RWPE2 (cell line): ENCODE measurements around the gene HOTAIR.

Experiments
- ATAC-seq: fragments of 200-7000 bp; cut with Tn5 transposase; 3 replicates; pipeline ENCODE4 v1.9.1; 2021; ENCODE audit warnings: low read depth
- DNase-seq: peaks from one replicate; pipeline ENCODE4 v3.0.0-alpha.2; 2020; ENCODE audit warnings: low spot score
- H3K27ac ChIP-seq: fragments of 450-650 bp; 2 replicates; pipeline ENCODE4 v1.5.1; 2017; ENCODE audit warnings: mild to moderate bottlenecking; ENCODE audit not compliant: poor library complexity, severe bottlenecking
- H3K27me3 ChIP-seq: fragments of 250-450 bp; sonication (Bioruptor Pico); 2 replicates; pipeline ENCODE4 v1.5.1; 2021; ENCODE audit warnings: mild to moderate bottlenecking, moderate library complexity; ENCODE audit not compliant: insufficient read depth, poor library complexity, severe bottlenecking
- H3K36me3 ChIP-seq: fragments of 250-450 bp; sonication (Bioruptor Pico); 2 replicates; pipeline ENCODE4 v1.5.1; 2020; ENCODE audit warnings: low read depth, mild to moderate bottlenecking, moderate library complexity
- H3K4me1 ChIP-seq: fragments of 250-450 bp; sonication (Bioruptor Pico); 2 replicates; pipeline ENCODE4 v1.5.1; 2021; ENCODE audit warnings: mild to moderate bottlenecking, moderate library complexity; ENCODE audit not compliant: insufficient read depth, poor library complexity, severe bottlenecking
- H3K4me3 ChIP-seq: fragments of 250-450 bp; sonication (Bioruptor Pico); 2 replicates; pipeline ENCODE4 v1.5.1; 2021; ENCODE audit warnings: mild to moderate bottlenecking, moderate library complexity; ENCODE audit not compliant: severe bottlenecking
- H3K9me3 ChIP-seq: fragments of 250-450 bp; sonication (Bioruptor Pico); 2 replicates; pipeline ENCODE4 v1.5.1; 2021; ENCODE audit warnings: mild to moderate bottlenecking, moderate library complexity; ENCODE audit not compliant: severe bottlenecking
- CTCF ChIP-seq: fragments of 450-650 bp; IDR thresholded peaks from one replicate; pipeline ENCODE4 v1.5.1; 2017; ENCODE audit warnings: mild to moderate bottlenecking, moderate library complexity; ENCODE audit not compliant: poor library complexity, severe bottlenecking

HOTAIR gene

DNA sequence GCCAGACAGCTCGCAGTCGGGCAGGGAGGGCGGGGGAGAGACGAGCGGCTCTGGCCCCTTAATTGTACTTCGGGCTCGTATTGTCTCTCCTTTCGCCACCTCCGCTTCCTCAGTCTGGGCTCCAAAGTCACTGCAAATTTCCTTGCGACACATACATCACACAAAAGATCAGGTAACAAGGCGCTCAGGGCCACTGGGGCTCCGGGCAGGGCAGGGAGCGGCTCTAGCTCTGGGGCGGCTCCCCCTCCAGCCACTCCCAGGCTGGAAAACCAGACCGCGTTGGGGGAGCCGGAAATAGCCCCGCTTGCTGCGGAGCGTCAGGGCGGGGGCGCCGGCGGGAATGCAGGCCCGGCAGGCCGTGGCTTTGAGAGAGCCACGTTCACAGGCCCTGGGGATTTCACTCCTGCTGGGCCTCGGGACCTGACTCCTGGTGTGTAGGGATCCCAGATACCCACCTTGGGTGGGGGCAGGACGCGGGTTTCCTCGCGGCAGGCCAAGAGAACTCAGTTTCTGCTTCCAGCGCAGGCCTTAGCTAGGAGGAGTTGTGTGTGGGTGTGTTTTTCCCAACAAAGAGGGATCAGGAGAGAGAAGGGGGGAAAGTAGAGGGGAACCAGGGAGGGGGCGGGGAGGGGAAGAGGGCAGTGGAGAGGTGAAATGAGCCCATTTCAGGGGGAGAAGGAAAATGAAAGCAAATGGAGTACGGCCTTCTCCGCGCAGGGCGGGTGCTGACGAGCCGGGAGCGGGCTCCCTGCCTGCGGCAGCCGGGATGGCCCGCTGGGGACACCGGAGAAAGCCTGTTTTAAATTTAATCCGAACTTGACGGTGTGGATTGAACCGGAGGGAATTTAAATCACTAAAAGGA, 20.9 kb upstream of the HOTAIR start:
- H3K9me3 ChIP-seq = no peaks in the 10 kb centered on the region
- ATAC-seq = peak; percentile 70
- TF ChIP-seq CTCF = no peak
- peaks cover 98% of the 10 kb centered on the region for H3K27me3 ChIP-seq
- no peaks in the 10 kb centered on the region for H3K4me1 ChIP-seq
- peak overlapping the region; percentile 34 for H3K27ac ChIP-seq
- H3K4me3 ChIP-seq = peak overlapping the region; percentile 29
- DNase-seq = no peak
- no peaks in the 10 kb centered on the region for H3K36me3 ChIP-seq

DNA sequence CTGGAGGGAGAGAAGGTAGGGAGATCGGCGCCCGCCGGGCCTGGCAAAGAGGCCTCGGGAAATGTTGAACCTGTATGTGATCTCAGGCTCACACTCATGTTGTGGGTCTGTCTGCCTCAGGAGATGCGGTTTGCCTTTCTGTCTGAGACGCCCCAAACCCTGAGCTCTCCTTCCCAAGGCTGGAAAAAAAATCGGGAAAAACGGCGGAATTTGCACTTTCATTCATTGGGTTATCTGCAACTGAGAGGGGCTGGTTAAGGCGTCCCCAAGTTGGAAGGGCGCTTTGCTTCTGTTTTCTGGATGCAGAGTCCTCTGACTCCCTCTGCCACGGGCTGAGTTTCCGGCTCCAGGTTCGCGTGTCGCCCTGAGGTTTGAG, 20.2 kb upstream of the HOTAIR start:
- peak overlapping the region; percentile 34 for H3K27ac ChIP-seq
- TF ChIP-seq CTCF = no peak
- peaks cover 98% of the 10 kb centered on the region for H3K27me3 ChIP-seq
- DNase-seq = no peak
- ATAC-seq = no peak
- H3K4me1 ChIP-seq = no peaks in the 10 kb centered on the region
- H3K4me3 ChIP-seq = peak overlapping the region; percentile 29
- no peaks in the 10 kb centered on the region for H3K36me3 ChIP-seq
- H3K9me3 ChIP-seq = no peaks in the 10 kb centered on the region

DNA sequence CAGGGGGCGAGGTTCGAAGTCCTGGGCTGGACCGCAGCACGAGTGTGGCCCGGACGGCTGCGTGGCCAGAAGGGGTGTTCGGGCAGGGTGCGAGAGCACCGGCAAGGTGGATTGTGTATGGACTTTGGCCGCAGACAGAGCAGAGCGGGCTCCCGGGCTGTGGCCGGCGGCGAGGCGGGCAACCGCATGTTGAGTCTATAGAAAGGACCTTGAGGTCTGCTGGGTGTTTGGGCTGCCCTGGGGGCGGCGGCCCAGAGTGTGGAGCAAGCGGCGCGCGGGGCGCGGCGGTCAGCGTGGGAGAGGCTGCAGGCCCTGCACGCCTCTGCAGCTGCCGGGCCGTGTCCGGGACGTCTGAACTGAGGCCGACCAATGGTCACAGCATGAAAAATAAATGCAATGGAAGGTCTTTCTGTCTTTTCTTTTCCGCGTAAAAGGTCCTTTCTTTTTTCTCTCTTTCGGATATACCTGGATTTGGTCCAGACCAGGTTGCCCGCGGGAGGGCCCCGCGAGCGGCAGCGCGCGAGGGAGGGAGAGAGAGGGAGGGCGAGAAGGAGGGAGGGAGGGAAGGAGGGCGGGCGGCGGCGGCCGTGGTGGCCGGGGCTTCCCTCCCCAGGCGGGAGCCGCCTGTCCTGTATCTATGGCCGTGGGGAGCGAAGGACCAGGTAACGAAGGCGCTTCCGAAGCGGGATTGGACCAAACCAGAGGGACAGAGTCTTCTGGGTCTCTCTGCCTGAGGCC, 19.7 kb upstream of the HOTAIR start:
- no peak for DNase-seq
- H3K27me3 ChIP-seq = peaks cover 98% of the 10 kb centered on the region
- TF ChIP-seq CTCF = no peak
- no peaks in the 10 kb centered on the region for H3K9me3 ChIP-seq
- no peaks in the 10 kb centered on the region for H3K36me3 ChIP-seq
- no peak overlapping the region for H3K27ac ChIP-seq
- peaks cover 4% of the 10 kb centered on the region for H3K4me1 ChIP-seq
- no peak overlapping the region for H3K4me3 ChIP-seq
- no peak for ATAC-seq

- Histone ChIP-seq H3K4me3 (no peak overlapping the region), H3K36me3 (no peaks in the 10 kb centered on the region), H3K27me3 (peaks cover 100% of the 10 kb centered on the region), H3K4me1 (peaks cover 6% of the 10 kb centered on the region), H3K9me3 (no peaks in the 10 kb centered on the region), H3K27ac (no peak overlapping the region)
- DNase-seq (no peak), ATAC-seq (no peak)
- no peak for TF ChIP-seq CTCF
These were observed 19.2 kb upstream of the HOTAIR start for GRCh38 chr12:53994009-53994263.
